Loucy (cell line): ENCODE measurements around the gene PTGER1.

Experiments used
- CTCF ChIP-seq: fragments of 200-600 bp; sonication (generic); conservative IDR thresholded peaks from 2 replicates; pipeline ENCODE4 v1.5.1; 2014; ENCODE audit warnings: mild to moderate bottlenecking, antibody characterized with exemption, low read length
- EZH2phosphoT487 ChIP-seq: fragments of 200-600 bp; IDR thresholded peaks from 2 replicates; pipeline ENCODE4 v1.6.1; 2018; ENCODE audit warnings: antibody characterized with exemption, mild to moderate bottlenecking, moderate library complexity, borderline replicate concordance

- TF ChIP-seq CTCF (no peak), EZH2phosphoT487 (no peak)
These were observed 24.3 kb downstream of the PTGER1 start for GRCh38 chr19:14450876-14451275.
